GM19043 (cell line): ENCODE measurements around the gene DES.

Experiments used
- ATAC-seq: cut with Tn5 transposase; IDR thresholded peaks from one replicate; pipeline ENCODE4 v1.9.1; 2021; ENCODE audit warnings: low read depth; ENCODE audit not compliant: unreplicated experiment

Gene DES

GRCh38 chr2:219470429-219470828 lies 52.3 kb downstream of the DES start:
- no peak for ATAC-seq

GRCh38 chr2:219471476-219472371 lies 53.5 kb downstream of the DES start:
- ATAC-seq: no peak

GRCh38 chr2:219472629-219473187 lies 54.5 kb downstream of the DES start:
- no peak for ATAC-seq

GRCh38 chr2:219473511-219473910 lies 55.3 kb downstream of the DES start:
- ATAC-seq: no peak

- no peak for ATAC-seq
These were observed 56.3 kb downstream of the DES start for GRCh38 chr2:219474285-219475060.

GRCh38 chr2:219475278-219475677 lies 57.1 kb downstream of the DES start:
- no peak for ATAC-seq

GRCh38 chr2:219475697-219476651 lies 57.8 kb downstream of the DES start:
- no peak for ATAC-seq
